D721Med (cell line): ENCODE results near the gene RUNX3.

Experiments
- DNase-seq: peaks from one replicate; pipeline ENCODE4 v3.0.0; 2011; ENCODE audit warnings: low spot score; ENCODE audit not compliant: insufficient read length
- FAIRE-seq: peaks from 2 replicates; lab custom pipeline; 2011; peaks lifted over from hg19 to GRCh38; lab: Jason Lieb, UNC
- TF ChIP-seq, protein P1 (sequence below): IDR thresholded peaks from 2 replicates; pipeline ENCODE4 v1.5.1; 2012; ENCODE audit warnings: mild to moderate bottlenecking, control low read depth; ENCODE audit not compliant: insufficient read depth; ENCODE audit errors: missing control alignments

The RUNX3 gene

DNA sequence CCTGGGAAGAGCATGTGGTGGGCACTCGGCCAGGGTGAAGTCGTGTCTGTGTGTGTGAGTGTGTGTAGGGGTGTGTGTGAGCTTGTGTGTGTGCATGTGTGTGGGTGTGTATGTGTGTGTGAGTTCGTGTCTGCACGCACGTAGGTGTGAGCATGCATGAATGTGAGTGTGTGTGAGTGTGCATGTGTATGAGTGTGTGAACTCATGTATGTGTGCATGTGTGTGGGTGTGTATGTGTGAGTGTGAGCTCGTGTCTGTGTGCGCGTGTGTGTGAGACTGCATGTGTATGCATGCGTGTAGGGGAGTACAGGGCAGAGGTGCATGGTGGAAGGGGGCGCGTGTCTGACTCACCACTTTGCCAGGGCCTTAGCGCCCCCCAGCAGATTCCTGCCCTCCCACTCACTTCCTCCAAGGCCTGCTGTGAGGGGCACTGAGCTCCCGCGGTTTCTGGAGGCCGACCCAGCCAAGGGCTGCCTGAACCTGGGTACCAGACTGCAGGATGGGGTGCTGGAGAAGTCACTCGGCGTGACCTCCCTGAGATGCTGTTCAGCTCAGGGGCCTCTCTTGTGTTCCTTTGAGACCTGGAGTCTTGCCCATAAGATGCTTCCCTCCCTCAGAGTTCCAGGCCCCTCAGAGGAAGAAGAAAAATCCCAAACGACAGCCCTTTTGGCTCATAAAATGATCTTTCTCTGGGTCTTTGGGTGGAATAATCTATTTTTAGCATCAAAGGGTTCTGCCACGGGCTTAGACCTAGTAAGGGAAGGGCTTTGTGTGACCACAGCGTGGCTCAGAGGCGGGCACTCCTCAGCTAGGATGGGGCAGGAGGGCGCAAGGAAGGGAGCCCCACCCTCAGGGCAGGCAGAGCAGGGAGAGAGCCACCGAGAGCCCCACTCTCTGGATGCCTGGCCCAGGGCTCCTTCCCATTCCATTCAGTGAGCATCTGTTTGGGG is 41.1 kb upstream of the RUNX3 start:
- FAIRE-seq (no peak), DNase-seq (no peak)
- TF ChIP-seq, protein P1, sequence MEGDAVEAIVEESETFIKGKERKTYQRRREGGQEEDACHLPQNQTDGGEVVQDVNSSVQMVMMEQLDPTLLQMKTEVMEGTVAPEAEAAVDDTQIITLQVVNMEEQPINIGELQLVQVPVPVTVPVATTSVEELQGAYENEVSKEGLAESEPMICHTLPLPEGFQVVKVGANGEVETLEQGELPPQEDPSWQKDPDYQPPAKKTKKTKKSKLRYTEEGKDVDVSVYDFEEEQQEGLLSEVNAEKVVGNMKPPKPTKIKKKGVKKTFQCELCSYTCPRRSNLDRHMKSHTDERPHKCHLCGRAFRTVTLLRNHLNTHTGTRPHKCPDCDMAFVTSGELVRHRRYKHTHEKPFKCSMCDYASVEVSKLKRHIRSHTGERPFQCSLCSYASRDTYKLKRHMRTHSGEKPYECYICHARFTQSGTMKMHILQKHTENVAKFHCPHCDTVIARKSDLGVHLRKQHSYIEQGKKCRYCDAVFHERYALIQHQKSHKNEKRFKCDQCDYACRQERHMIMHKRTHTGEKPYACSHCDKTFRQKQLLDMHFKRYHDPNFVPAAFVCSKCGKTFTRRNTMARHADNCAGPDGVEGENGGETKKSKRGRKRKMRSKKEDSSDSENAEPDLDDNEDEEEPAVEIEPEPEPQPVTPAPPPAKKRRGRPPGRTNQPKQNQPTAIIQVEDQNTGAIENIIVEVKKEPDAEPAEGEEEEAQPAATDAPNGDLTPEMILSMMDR = no peak

GRCh38 chr1:24970399-24970753 is 40.3 kb upstream of the RUNX3 start:
- TF ChIP-seq, protein P1 = no peak
- FAIRE-seq (no peak), DNase-seq (no peak)

- no peak for DNase-seq
- FAIRE-seq = no peak
- TF ChIP-seq, protein P1 = no peak
These were observed 39.7 kb upstream of the RUNX3 start for GRCh38 chr1:24969596-24970398.

GRCh38 chr1:24968941-24969585 is 39.0 kb upstream of the RUNX3 start:
- no peak for DNase-seq
- TF ChIP-seq, protein P1 = no peak
- FAIRE-seq = no peak

DNA sequence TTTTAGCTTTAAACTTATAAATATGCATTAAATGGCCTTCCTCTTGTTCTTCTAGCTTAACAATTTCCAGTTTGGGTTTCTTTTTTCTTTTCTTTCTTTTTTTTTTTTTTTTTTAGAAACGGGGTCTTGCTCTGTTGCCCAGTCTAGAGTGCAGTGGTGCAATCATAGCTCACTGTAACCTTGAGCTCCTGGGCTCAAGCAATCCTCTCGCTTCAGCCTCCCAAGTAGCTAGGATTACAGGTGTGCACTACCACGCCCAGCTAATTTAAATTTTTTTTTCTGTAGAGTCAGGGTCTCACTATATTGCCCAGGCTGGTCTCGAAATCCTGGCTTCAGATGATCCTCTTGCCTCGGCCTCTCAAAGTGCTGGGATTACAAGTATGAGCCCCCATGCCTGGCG is 37.9 kb upstream of the RUNX3 start:
- DNase-seq (no peak), FAIRE-seq (no peak)
- TF ChIP-seq, protein P1 = no peak

DNA sequence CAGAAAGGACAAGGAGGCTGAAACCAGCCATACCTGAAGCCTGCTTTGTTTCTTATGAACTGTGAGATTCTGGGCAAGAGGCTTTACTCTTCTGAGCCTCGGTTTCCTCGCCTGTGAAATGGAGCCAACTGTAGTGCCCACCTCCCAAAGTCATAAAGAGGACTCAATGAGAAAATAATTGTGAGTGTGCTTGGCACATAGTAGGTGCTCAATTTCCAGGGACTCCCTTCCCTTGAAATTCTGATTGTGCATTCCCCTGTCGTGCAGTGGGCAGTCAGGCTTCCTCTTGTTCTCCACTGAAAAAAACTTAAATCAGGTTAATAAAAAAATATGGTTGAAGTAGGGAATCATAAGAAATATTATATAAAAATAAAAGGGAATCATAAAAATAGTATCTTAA is 37.5 kb upstream of the RUNX3 start:
- no peak for FAIRE-seq
- DNase-seq = no peak
- TF ChIP-seq, protein P1 = no peak
